ENCODE data around the gene RNF167.
A peak's percentile ranks its signal among the peaks of the same experiment; 100 is the strongest.
"Not testable (repeated sequence)": the region's sequence is repeated elsewhere in the genome, so short reads cannot be mapped to it uniquely, and the experiment has no call there.

RNF167 gene

DNA sequence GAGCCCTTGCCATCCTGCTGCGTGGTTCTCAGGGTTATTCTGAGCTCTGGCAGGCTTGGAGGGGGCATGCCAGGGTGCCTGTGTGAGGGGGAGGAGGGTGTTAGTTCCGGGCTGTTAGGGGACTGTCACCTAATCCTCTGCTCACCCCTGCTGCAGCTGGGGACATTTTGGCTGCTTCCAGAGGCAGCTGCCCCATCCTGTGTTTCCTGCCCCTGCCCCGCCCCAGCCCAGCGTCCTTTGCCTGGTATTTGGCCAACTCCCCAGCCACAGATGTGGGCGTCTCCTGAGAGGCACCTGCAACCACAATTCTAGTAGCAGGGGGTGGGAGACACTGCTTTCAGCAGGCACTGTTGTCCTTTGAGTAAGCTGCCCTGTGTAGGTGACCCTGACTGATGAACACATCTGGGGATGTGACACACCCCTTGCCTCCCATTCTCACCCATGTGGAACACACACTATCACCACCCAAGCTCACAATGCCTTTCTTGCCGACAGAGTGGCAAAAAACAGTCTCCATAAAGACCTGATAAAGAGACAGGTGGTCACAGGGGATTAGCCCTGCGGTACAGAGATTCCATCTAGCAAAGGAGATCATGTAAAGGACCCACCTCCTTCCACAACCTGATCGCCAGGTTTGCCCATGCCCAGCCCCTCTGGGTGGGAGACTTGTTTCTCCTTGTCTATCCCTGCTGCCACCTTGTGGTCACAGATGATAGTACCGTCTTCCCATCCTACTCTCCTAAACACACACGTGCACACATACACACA, 36.8 kb upstream of the RNF167 start, which contains the start of gene CHRNE:
Gene CHRNE, minus strand, starts transcription at position 48 of the 768 bp plus-strand sequence. Its CDS starts 35 bp downstream, at position 13.
- no peak for FAIRE-seq

DNA sequence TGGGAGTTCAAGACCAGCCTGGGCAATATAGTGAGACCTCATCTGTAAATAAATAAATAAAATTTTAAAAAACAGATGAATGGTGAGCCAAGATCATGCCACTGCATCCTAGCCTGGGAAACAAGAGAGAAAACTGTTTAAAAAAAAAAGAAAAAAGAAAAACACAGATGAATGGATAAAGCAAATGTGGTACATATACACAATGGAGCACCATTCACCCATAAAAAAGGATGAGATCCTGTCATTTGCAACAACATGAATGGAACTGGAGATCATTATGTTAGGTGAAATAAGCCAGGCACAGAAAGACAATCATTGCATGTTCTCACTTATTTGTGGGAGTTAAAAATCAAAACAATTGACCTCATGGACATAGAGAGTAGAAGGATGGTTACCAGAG, 33.4 kb upstream of the RNF167 start:
- not testable (repeated sequence) for FAIRE-seq

DNA sequence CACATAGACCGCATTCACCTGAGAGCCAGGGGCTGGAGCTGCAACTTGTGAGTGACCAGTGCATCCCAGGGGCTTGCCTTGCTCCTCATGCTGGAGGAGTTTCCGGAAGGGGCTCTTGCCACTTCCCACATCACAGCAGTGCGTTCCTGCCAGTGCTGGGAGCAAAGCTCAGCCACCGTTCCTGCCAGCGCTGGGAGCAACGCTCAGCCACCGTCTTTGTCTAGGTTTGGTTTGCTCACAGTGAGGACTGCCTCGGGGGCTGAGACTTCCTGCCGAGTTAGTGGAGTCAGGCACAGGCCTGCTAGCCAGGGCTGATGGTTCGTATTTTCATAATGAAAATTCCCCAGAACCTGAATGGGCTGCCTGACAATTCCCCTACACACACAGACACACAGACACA, 31.8 kb upstream of the RNF167 start:
- no peak for FAIRE-seq

DNA sequence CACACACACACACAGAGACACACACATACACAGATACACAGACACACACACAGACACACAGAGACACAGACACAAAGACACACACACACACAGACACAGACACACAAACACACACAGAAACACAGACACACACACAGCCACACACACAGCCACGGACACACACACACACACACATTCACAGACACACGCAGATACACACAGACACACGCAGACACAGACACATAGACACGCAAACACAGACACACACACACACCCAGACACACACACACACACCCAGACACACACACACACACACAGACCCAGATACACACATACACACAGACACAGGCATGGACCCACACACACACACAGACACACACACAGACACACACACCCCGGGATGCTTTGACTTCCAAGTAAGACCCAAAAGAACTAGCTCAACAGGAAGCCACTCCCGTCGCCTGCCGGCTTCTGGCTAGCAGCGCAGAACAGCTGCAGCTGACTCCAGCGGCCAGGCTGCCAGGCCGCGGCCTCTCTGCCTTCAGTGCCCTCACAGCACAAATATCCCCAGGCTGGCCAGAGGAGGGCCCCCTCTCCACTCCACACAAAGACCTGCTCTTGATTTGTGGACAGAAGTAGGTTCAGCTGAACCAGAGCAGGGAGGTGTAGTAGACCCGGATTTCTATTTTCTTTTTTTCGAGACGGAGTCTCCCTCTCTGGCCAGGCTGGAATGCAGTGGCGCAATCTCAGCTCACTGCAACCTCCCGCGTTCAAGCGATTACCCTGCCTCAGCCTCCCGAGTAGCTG, 31.2 kb upstream of the RNF167 start:
- FAIRE-seq, result peak; percentile 30

DNA sequence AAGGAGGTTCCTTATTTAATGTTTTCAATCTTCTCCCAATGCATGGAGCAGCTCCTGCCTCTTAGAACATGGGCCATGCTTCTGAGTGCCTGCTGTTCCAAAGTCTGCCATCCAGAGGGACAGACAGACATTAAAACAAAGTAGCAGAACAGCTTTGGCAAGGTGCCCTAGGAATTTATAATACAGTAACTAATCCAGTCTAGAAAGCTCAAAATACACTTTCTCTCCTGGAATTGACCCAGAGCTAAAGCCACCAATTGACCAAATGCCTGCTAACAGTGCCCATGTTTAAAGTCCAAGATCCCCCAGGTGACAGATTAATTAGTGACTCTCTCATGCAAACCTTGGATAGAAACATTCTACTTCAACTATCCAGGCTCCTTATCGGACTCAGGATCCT, 26.1 kb upstream of the RNF167 start:
- no peak for FAIRE-seq

DNA sequence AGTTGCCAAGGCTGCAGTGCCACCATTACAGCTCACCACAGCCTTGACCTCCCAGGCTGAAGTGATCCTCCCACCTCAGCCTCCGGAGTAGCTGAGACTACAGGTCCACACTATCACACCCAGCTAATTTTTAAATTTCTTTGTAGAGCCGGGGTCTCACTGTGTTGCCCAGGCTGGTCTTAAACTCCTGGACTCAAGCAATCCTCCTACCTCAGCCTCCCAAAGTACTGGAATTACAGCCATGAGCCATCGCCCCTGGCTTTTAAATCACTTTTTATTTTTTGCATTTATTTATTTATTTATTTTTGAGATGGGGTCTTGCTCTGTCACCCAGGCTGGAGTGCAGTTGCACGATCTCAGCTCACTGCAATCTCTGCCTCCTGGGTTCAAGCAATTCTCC, 25.5 kb upstream of the RNF167 start:
- FAIRE-seq, result not testable (repeated sequence)

DNA sequence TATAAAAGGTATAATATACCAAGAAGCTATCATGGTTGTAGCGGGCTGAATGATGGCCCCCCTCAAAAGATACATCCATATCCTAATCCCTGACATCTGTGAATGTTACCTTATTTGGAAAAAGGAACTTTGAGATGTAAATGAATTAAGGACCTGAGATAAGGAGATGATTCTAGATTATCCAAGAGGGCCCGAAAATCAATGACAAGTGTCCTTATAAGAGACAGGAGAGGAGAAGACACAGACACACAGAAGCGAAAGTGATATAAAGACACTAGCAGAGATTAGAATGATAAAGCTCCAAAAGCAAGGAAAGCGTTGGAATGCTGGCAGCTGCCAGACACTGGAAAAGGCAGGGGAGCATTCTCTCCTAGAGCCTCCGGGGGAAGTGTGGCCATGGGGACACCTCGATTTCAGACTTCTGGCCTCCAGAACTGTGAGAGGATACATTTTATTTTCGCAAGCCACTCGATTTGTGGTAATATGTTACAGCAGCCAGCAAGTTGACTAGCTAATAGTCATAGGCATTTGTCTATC, 20.5 kb upstream of the RNF167 start:
- FAIRE-seq, result no peak

DNA sequence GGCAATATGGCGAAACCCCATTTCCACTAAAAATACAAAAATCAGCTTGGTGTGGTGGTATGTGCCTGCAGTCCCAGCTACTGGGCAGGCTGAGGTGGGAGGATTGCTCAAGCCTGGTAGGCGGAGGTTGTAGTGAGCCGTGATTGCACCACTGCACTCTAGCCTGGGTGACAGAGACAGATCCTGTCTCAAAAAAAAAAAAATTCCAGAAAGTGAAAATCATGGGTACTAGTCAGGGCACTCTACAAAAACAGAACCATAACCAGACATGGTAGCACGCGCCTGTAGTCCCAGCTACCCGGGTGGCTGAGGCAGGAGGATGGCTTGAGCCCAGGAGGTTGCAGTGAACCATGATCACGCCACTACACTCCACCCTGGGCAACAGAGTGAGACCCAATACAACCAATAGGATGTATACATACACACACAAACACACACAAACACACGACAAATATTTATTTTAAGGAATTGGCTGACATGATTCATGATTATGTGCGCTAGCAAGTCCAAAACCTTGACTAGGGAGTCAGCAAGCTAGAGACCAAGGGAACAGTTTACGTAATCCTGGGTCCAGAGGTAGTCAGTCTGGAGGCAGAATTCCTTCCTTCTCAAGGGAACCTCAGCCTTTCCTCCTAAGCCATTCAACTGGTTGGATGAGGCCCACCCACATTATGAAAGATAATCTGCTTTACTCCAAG, 19.6 kb upstream of the RNF167 start:
- no peak for FAIRE-seq

DNA sequence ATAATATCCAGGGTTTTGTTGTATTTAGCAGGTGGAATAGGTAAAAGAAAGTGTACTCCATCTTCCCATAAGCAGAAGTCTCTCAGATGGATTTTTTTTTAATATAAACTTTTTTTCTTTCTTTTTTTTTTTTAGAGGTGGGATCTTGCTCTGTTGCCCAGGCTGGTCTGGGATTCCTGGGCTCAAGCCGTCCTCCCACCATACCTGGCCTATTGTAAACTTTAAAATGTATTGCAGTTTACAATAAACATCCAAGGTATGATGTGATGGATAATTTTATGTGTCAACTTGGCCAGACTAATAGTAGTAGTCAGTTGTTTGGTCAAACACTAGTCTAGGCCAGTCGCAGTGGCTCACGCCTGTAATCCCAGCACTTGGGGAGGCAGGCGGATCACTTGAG, 18.7 kb upstream of the RNF167 start:
- no peak for FAIRE-seq

DNA sequence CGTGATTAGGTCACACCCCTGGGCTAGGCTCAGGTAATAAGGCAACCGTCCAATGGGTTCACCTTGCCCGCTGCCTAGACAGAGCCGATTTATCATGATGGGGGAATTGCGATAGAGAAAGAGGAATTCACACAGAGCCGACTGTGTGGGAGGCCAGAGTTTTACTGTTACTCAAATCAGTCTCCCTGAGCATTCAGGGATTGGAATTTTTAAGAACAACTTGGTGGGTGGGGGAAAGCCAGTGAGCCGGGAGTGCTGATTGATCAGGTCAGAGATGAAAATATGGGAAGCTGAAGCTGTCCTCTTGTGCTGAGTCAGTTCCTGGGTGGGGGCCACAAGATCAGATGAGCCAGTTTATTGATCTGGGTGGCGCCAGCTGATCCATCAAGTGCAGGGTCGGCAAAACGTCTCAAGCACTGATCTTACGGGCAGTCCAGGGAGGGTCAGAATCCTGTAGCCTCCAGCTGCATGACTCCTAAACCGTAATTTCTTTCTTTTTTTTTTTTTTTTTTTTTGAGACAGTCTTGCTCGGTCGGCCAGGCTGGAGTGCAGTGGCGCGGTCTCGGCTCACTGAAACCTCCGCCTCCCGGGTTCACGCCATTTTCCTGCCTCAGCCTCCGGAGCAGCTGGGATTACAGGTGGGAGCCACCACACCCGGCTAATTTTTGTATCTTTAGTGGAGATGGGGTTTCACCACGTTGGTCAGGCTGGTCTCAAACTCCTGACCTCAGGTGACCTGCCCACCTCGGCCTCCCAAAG, 13.3 kb upstream of the RNF167 start:
- not testable (repeated sequence) for FAIRE-seq

DNA sequence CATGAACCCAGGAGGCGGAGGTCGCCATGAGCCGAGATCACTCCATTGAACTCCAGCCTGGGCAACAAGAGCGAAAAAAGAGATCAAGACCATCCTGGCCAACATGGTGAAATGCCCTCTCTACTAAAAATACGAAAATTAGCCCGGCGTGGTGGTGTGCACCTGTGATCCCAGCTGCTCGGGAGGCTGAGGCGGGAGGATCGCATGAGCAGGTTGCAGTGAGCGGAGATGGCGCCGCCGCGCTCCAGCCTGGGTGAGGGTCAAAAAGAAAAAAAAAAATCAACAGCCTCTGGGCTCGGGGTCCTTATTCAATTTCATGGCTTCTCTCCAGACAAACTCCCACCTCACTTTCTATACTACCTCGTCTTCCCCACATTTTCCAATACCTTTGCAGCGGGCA, 11.2 kb upstream of the RNF167 start:
- no peak for FAIRE-seq

DNA sequence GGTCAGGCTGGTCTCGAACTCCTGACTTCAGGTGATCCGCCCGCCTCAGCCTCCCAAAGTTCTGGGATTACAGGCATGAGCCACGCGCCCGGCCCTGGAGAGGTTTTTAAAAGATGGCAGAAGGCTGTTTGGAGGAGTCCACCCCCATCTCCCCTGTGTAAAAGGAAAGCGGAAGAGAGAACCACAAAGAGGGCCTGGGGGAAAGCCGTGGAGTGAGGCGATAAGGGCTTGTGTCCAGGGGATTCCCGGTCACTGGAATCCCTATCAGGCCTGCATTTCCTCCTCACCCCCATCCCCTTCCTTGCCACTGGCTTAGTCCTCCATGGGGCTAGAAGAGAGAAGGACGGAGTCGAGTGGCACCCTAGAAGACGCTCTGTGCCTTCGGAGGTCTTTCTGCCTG, 8.1 kb upstream of the RNF167 start, which contains the start of gene GP1BA:
Gene GP1BA, plus strand, starts transcription at position 315 of the 400 bp plus-strand sequence. CDS start 328 bp downstream, outside the sequence.
- no peak for FAIRE-seq

DNA sequence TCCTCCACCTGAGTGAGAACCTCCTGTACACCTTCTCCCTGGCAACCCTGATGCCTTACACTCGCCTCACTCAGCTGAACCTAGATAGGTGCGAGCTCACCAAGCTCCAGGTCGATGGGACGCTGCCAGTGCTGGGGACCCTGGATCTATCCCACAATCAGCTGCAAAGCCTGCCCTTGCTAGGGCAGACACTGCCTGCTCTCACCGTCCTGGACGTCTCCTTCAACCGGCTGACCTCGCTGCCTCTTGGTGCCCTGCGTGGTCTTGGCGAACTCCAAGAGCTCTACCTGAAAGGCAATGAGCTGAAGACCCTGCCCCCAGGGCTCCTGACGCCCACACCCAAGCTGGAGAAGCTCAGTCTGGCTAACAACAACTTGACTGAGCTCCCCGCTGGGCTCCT, 7.3 kb upstream of the RNF167 start:
- FAIRE-seq, result no peak

DNA sequence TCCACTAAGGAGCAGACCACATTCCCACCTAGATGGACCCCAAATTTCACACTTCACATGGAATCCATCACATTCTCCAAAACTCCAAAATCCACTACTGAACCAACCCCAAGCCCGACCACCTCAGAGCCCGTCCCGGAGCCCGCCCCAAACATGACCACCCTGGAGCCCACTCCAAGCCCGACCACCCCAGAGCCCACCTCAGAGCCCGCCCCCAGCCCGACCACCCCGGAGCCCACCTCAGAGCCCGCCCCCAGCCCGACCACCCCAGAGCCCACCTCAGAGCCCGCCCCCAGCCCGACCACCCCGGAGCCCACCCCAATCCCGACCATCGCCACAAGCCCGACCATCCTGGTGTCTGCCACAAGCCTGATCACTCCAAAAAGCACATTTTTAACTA, 6.4 kb upstream of the RNF167 start:
- FAIRE-seq, result no peak

DNA sequence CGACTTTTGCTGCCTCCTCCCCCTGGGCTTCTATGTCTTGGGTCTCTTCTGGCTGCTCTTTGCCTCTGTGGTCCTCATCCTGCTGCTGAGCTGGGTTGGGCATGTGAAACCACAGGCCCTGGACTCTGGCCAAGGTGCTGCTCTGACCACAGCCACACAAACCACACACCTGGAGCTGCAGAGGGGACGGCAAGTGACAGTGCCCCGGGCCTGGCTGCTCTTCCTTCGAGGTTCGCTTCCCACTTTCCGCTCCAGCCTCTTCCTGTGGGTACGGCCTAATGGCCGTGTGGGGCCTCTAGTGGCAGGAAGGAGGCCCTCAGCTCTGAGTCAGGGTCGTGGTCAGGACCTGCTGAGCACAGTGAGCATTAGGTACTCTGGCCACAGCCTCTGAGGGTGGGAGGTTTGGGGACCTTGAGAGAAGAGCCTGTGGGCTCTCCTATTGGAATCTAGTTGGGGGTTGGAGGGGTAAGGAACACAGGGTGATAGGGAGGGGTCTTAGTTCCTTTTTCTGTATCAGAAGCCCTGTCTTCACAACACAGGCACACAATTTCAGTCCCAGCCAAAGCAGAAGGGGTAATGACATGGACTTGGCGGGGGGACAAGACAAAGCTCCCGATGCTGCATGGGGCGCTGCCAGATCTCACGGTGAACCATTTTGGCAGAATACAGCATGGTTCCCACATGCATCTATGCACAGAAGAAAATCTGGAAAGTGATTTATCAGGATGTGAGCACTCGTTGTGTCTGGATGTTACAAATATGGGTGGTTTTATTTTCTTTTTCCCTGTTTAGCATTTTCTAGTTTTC, 5.7 kb upstream of the RNF167 start:
- FAIRE-seq, result no peak

DNA sequence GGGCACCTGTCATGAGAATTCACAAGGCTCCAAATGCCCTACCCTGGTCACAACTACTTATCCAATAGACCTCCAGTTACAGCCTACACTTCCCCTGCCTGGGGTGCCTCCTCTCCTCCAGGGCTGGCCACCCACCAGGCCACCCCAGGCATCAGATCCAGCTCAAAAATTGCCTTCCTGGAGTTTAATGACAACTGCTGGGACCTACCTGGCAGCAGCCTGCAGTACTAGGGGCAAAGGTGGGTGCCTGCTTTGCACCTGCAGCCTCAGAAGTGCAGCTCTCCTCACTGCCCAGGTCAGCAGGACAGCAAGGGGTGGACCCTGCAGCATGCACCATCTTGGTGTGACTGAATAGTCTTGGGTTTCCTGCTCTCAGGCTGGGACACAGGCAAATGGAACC, 4.4 kb upstream of the RNF167 start:
- FAIRE-seq, result no peak

DNA sequence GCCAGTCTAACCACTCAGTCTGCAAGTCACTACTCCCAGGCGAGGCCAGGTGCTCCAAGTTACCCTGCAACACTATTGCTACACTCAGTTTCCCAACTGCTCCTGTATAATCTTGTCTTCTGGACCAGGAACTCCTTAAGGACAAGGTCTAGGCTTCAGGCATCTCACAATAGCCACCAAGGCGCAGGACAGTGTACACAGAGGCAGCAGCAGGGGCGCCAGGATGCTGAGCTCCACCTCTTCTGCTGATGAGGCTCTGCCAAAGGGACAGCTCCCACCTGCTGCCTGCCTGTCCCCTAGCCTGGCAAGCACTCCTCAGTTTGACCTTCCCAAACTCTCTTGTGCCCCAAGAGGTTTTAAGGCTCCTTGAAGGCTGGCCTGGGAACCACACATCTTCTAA, 3.6 kb upstream of the RNF167 start:
- no peak for FAIRE-seq

DNA sequence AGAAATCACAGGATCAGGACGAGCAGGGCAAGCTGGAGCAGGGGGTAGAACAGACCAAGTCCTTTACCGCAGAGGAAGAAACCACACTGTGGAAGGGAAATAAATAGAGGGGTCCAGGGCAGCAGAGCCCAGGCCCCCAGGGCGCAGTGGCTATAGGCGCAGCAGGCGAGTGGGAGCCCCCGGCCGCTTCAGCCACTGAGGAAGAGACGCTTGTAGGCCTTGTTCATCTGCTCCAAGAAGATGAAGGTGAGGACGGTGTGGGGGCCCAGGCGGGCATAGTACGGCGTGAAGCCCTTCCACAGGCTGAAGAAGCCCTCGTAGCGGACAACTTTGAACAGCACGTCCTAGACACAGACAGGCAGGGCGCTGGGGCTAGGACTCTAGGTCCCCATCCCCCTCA, 2.5 kb upstream of the RNF167 start:
- no peak for FAIRE-seq

DNA sequence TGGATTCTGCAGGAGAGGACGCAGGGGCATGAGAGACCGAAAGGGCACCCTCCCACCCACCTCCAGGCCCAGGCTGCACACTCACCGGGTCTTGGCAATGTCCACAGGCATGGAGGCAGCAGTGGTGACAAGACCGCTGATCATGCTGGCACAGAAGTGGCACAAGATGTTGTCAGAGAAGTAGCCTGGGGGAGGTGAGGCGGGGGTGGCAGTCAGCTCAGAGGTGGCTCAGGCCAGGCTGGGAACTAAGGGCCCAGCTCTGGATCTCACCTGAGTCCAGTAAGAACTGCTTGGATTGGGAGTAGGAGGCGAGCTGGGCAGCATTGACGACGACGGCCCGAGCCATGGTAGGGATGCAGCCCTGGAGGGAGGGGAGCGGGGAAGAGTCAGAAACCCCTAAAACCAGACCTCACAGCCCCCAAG, 2.0 kb upstream of the RNF167 start:
- no peak for FAIRE-seq

DNA sequence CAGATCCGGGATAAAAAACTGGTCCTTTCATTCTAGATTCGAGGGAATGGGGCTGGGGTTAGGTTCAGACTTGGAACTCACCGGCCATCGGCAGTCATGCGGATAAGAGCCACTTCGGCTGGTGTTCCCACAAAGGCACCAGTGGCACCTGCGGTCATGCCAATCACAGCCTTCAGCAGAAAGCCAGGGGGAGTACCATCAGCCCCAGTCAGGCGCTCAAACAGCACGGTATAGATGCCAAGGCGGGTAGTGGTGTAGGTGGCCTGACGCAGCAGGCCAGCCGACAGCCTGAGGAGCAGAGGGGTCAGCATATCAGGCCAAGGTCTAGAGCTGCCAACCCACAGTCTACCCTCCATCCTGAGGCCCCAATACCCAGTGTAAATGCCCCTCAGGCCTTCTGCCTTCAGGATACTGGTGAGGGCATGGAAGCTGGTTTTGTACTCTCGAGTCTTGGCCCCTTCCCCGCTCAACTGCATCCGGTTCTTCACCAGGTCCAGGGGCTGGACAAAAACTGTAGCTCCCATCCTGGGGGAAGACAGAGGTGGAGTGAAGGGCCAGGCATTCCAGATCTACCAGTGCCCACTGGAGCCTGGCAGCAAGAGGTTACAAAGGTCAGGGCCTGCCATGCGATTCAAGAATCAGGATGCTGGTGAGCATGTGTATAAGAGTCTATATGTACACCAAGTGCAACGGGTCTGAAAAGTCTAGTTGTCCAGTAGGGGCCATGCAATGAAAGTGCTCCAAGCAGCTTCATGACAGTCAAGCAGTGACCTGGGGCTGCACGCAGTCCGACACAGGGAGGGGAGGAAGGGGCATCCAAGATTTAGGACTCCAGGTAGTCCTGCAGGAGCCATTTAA, 1.2 kb upstream of the RNF167 start:
- FAIRE-seq, result no peak

DNA sequence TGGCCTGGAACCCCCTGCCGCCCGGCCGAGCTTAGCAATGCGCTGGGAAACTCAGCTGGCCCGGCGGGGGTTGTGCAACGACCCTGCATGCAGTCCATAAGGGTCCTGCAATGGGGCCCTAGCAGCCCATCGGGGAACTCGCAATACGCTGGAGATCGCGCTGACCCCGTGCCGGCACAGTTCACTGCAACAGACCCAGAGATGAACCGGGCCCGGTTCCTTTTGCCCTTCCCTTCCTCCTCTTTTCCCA, 597 bp upstream of the RNF167 start:
- FAIRE-seq, result no peak

All from islet of Langerhans (tissue), 1 donor.